ENCODE results near the gene GPATCH1. TPM values are rescaled to one million over a fixed set of nuclear protein-coding genes. Genes with fewer than 3 reads are reported as not detected.

Gene GPATCH1
- total RNA-seq, 1 experiment from 2014 or later, result 7.8 TPM

- ATAC-seq (no peak), DNase-seq (ENCODE audit: low read depth, low spot score) (no peak)
- BruUV-seq (replicated peaks), result no TSS peak
- H3K4me2 ChIP-seq (ENCODE audit: low read length), result no peak overlapping the region
- H3K9ac ChIP-seq (ENCODE audit: low read length), result no peak overlapping the region
- no peaks in the 10 kb centered on the region for H3K9me3 ChIP-seq (ENCODE audit: control insufficient read depth in 1 of 2, insufficient read depth in 1 of 2, low read depth in 1 of 2, low read length in 2 of 2)
- H3K79me2 ChIP-seq (ENCODE audit: insufficient read depth, low read length), result no peaks in the 10 kb centered on the region
- H3K9me2 ChIP-seq (ENCODE audit: insufficient read depth), result no peaks in the 10 kb centered on the region
- TF ChIP-seq JUND (IDR thresholded peaks at IDR 0.05), result no peak
- TF ChIP-seq, protein P1, sequence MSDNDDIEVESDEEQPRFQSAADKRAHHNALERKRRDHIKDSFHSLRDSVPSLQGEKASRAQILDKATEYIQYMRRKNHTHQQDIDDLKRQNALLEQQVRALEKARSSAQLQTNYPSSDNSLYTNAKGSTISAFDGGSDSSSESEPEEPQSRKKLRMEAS (IDR thresholded peaks at IDR 0.05), result no peak
- TF ChIP-seq ATF3 (IDR thresholded peaks at IDR 0.05), result no peak
- no peak for TF ChIP-seq POLR2AphosphoS5 (IDR thresholded peaks at IDR 0.05; ENCODE audit: low read depth, low read length)
- TF ChIP-seq, protein P2, sequence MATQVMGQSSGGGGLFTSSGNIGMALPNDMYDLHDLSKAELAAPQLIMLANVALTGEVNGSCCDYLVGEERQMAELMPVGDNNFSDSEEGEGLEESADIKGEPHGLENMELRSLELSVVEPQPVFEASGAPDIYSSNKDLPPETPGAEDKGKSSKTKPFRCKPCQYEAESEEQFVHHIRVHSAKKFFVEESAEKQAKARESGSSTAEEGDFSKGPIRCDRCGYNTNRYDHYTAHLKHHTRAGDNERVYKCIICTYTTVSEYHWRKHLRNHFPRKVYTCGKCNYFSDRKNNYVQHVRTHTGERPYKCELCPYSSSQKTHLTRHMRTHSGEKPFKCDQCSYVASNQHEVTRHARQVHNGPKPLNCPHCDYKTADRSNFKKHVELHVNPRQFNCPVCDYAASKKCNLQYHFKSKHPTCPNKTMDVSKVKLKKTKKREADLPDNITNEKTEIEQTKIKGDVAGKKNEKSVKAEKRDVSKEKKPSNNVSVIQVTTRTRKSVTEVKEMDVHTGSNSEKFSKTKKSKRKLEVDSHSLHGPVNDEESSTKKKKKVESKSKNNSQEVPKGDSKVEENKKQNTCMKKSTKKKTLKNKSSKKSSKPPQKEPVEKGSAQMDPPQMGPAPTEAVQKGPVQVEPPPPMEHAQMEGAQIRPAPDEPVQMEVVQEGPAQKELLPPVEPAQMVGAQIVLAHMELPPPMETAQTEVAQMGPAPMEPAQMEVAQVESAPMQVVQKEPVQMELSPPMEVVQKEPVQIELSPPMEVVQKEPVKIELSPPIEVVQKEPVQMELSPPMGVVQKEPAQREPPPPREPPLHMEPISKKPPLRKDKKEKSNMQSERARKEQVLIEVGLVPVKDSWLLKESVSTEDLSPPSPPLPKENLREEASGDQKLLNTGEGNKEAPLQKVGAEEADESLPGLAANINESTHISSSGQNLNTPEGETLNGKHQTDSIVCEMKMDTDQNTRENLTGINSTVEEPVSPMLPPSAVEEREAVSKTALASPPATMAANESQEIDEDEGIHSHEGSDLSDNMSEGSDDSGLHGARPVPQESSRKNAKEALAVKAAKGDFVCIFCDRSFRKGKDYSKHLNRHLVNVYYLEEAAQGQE (IDR thresholded peaks at IDR 0.05; ENCODE audit: low read depth), result no peak
- no peak for TF ChIP-seq TCF7L2 (IDR thresholded peaks at IDR 0.05; ENCODE audit: borderline replicate concordance, extremely low read depth, insufficient read depth, insufficient read length)
- no peak for TF ChIP-seq SIN3A (IDR thresholded peaks at IDR 0.05; ENCODE audit: low read depth)
- TF ChIP-seq SP1 (IDR thresholded peaks at IDR 0.05; ENCODE audit: low read depth), result no peak
- no peak for TF ChIP-seq CBX3 (IDR thresholded peaks at IDR 0.05; ENCODE audit: low read depth)
- TF ChIP-seq CEBPB (IDR thresholded peaks at IDR 0.05; ENCODE audit: low read depth), result no peak
- no peak for TF ChIP-seq RAD21 (IDR thresholded peaks at IDR 0.05; ENCODE audit: low read depth)
- TF ChIP-seq EZH2 (IDR thresholded peaks at IDR 0.05), result no peak
- no peak for TF ChIP-seq EZH2phosphoT487 (IDR thresholded peaks at IDR 0.05; ENCODE audit: borderline replicate concordance)
- TF ChIP-seq POLR2A (IDR thresholded peaks at IDR 0.05; ENCODE audit: borderline replicate concordance, extremely low read depth, insufficient read depth, insufficient read length), result no peak
- POLR2A ChIA-PET, result no interaction called here
- no peak overlapping the region for H3K4me3 ChIP-seq (replicated peaks in 1 of 2; ENCODE audit: low read depth in 1 of 2, low read length in 2 of 2)
- no peak overlapping the region for H2AFZ ChIP-seq (ENCODE audit: low read depth, low read length, poor library complexity, severe bottlenecking)
- H4K20me1 ChIP-seq (ENCODE audit: insufficient read depth), result no peaks in the 10 kb centered on the region
- intact Hi-C loops (cut with micrococcal nuclease), result no loop called here
- H3K27me3 ChIP-seq (ENCODE audit: insufficient read depth, low read length), result no peaks in the 10 kb centered on the region
- H3K27ac ChIP-seq (ENCODE audit: low read depth, low read length), result no peak overlapping the region
- CTCF ChIA-PET, result no interaction called here
- RAD21 ChIA-PET (ENCODE audit: low non-redundant PET in 1 of 2, low total read pairs in 2 of 2, uncharacterized antibody in 2 of 2, unreplicated experiment in 2 of 2), result no interaction called here
- no peaks in the 10 kb centered on the region for H3K4me1 ChIP-seq (ENCODE audit: control insufficient read depth in 1 of 2, insufficient read depth in 2 of 2, low read length in 2 of 2)
- no peaks in the 10 kb centered on the region for H3K36me3 ChIP-seq (ENCODE audit: control insufficient read depth in 1 of 2, insufficient read depth in 2 of 2, low read length in 2 of 2)
Measured at GRCh38 chr19:33159149-33159548, 78.2 kb downstream of the GPATCH1 start.
